Measurements from ENCODE around the gene DEFB126.

The DEFB126 gene

DNA sequence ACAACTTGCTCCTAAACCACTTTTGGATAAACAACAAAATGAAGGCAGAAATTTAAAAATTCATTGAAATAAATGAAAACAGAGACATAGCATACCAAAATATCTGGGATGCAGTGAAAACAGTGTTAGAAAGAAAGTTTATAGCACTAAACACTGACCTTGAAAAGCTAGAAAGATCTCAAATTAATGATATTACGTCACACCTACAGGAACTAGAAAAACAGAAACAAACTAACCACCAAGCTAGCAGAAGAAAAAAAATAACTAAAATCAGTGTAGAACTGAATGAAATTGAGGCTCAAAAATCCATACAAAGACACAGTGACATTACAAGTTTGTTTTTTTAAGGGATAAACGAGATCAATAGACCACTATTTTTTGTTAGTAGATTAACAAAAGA lies 41.9 kb downstream of the DEFB126 start:
- no peak for TF ChIP-seq POLR2A (IDR thresholded peaks at IDR 0.05; ENCODE audit: low read depth, low read length)
- FAIRE-seq (no peak), DNase-seq (ENCODE audit: insufficient read length, low spot score) (no peak)

DNA sequence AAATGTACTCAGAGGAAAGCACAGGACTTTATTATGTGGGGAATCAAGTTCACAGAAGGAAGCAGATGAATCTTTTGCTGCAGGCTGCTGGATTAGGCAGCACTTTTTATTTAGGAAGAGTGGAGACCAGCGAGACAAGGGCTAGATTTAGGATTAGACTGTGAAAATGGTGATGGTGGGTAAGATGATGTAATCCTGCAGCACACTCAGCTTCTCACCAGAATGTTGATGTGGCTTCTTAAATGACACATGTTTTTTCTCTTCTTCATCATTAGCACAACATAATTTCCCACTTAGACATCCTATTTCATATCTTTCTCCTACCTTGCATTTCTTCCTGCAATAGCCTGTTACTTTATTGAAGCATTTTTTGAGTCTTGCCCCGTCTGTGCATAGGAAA lies 45.3 kb downstream of the DEFB126 start:
- no peak for TF ChIP-seq POLR2A (IDR thresholded peaks at IDR 0.05; ENCODE audit: low read depth, low read length)
- no peak for FAIRE-seq

GRCh38 chr20:189611-190010 lies 47.2 kb downstream of the DEFB126 start, which contains the start of gene DEFB128:
TSS of gene DEFB128 (minus strand) at chr20:189711. CDS start at chr20:189623, 88 bp downstream.
- TF ChIP-seq POLR2A (IDR thresholded peaks at IDR 0.05; ENCODE audit: low read depth, low read length) = no peak
- no peak for DNase-seq (ENCODE audit: insufficient read length, low spot score)
- no peak for FAIRE-seq

More for the DNA sequence above, 45.3 kb downstream of the DEFB126 start:
- no peak for DNase-seq (ENCODE audit: insufficient read length, low spot score)

Data from H54 (cell line).